H9 (cell line): ENCODE results near the gene TBC1D8. TPM values are rescaled to one million over a fixed set of nuclear protein-coding genes. Genes with fewer than 3 reads are reported as not detected.

Experiments used
- DNase-seq: peaks from one replicate; pipeline ENCODE4 v3.0.0-alpha.2; 2017
- H2AFZ ChIP-seq: one replicate; pipeline ENCODE4 v1.6.1; 2013; ENCODE audit warnings: mild to moderate bottlenecking, low read length, control low read depth, moderate library complexity
- H2AK5ac ChIP-seq: 2 replicates; pipeline ENCODE4 v1.6.1; 2013; ENCODE audit warnings: low read length, control low read depth, mixed read lengths; ENCODE audit not compliant: insufficient read length
- H2BK120ac ChIP-seq: one replicate; pipeline ENCODE4 v1.6.1; 2013; ENCODE audit warnings: low read depth, mild to moderate bottlenecking, low read length, control low read depth, inconsistent platforms; ENCODE audit not compliant: poor library complexity, severe bottlenecking
- H2BK12ac ChIP-seq: 2 replicates; pipeline ENCODE4 v1.6.1; 2013; ENCODE audit warnings: low read length, control low read depth, mixed read lengths, low read depth; ENCODE audit not compliant: insufficient read length
- H2BK15ac ChIP-seq: 2 replicates; pipeline ENCODE4 v1.6.1; 2013; ENCODE audit warnings: low read depth, low read length, control low read depth
- H2BK20ac ChIP-seq: one replicate; pipeline ENCODE4 v1.6.1; 2013; ENCODE audit warnings: low read depth, mild to moderate bottlenecking, low read length, control low read depth, inconsistent platforms; ENCODE audit not compliant: poor library complexity, severe bottlenecking
- H2BK5ac ChIP-seq: 2 replicates; pipeline ENCODE4 v1.6.1; 2013; ENCODE audit warnings: low read length, control low read depth, mixed read lengths; ENCODE audit not compliant: insufficient read length
- H3K14ac ChIP-seq: 2 replicates; pipeline ENCODE4 v1.6.1; 2013; ENCODE audit warnings: low read length, control low read depth; ENCODE audit not compliant: insufficient read depth
- H3K18ac ChIP-seq: 2 replicates; pipeline ENCODE4 v1.6.1; 2013; ENCODE audit warnings: low read depth, mild to moderate bottlenecking, mixed read lengths, low read length, control low read depth; ENCODE audit not compliant: insufficient read length
- H3K23ac ChIP-seq: 2 replicates; pipeline ENCODE4 v1.6.1; 2013; ENCODE audit warnings: low read length, control low read depth, mixed read lengths, low read depth; ENCODE audit not compliant: insufficient read length
- H3K23me2 ChIP-seq: 2 replicates; pipeline ENCODE4 v1.6.1; 2013; ENCODE audit warnings: low read depth, mild to moderate bottlenecking, mixed read lengths, low read length, control low read depth; ENCODE audit not compliant: insufficient read length, poor library complexity, severe bottlenecking
- H3K27ac ChIP-seq: 2 replicates; pipeline ENCODE4 v1.5.1; 2013; ENCODE audit warnings: low read length, control low read depth, mixed read lengths, low read depth; ENCODE audit not compliant: insufficient read length
- H3K27me3 ChIP-seq: 2 replicates; pipeline ENCODE4 v1.6.1; 2013; ENCODE audit warnings: low read length, control low read depth, inconsistent platforms; ENCODE audit not compliant: insufficient read depth
- H3K4ac ChIP-seq: 2 replicates; pipeline ENCODE4 v1.6.1; 2013; ENCODE audit warnings: low read depth, mild to moderate bottlenecking, control low read depth, inconsistent platforms, low read length, moderate library complexity
- H3K4me1 ChIP-seq: 2 replicates; pipeline ENCODE4 v1.6.1; 2013; ENCODE audit warnings: low read length, control low read depth, inconsistent platforms; ENCODE audit not compliant: insufficient read depth
- H3K4me2 ChIP-seq: 2 replicates; pipeline ENCODE4 v1.6.1; 2013; ENCODE audit warnings: low read length, control low read depth, mixed read lengths; ENCODE audit not compliant: insufficient read length, insufficient read depth
- H3K56ac ChIP-seq: 2 replicates; pipeline ENCODE4 v1.6.1; 2013; ENCODE audit warnings: low read depth, mild to moderate bottlenecking, mixed read lengths, low read length, control low read depth; ENCODE audit not compliant: insufficient read length
- H3K79me1 ChIP-seq: 2 replicates; pipeline ENCODE4 v1.6.1; 2013; ENCODE audit warnings: low read depth, mild to moderate bottlenecking, moderate library complexity, low read length, control low read depth, inconsistent platforms; ENCODE audit not compliant: insufficient read depth, poor library complexity, severe bottlenecking
- H3K79me2 ChIP-seq: 2 replicates; pipeline ENCODE4 v1.6.1; 2013; ENCODE audit warnings: low read length, control low read depth, inconsistent platforms; ENCODE audit not compliant: insufficient read depth
- H3K9ac ChIP-seq: 2 replicates; pipeline ENCODE4 v1.6.1; 2013; ENCODE audit warnings: low read length, control low read depth, mixed read lengths; ENCODE audit not compliant: insufficient read length; ENCODE audit errors: extremely low read depth
- H3K9me3 ChIP-seq: one replicate; pipeline ENCODE4 v1.6.1; 2013; ENCODE audit warnings: low read depth, low read length, inconsistent platforms; ENCODE audit not compliant: control insufficient read depth
- H3T11ph ChIP-seq: one replicate; pipeline ENCODE4 v1.6.1; 2013; ENCODE audit warnings: mild to moderate bottlenecking, low read length, control low read depth, inconsistent platforms
- H4K20me1 ChIP-seq: one replicate; pipeline ENCODE4 v1.6.1; 2013; ENCODE audit not compliant: control insufficient read depth, insufficient read length, insufficient read depth
- H4K5ac ChIP-seq: 2 replicates; pipeline ENCODE4 v1.6.1; 2013; ENCODE audit warnings: low read depth, mild to moderate bottlenecking, mixed read lengths, low read length, control low read depth; ENCODE audit not compliant: insufficient read length
- H4K8ac ChIP-seq: replicated peaks from 2 replicates; pipeline ENCODE4 v1.6.1; 2013; ENCODE audit warnings: low read length, control low read depth, mixed read lengths, low read depth; ENCODE audit not compliant: insufficient read length
- H4K91ac ChIP-seq: 2 replicates; pipeline ENCODE4 v1.6.1; 2013; ENCODE audit warnings: low read depth, mild to moderate bottlenecking, moderate library complexity, mixed read lengths, low read length, control low read depth; ENCODE audit not compliant: insufficient read length
- H3K27ac Mint-ChIP-seq, 3 experiments: 2 replicates in 2 of 3; 3 replicates in 1 of 3; pipeline ENCODE4 v1.8.0; 2020 to 2021; ENCODE audit warnings: mixed read lengths in 3 of 3, mild to moderate bottlenecking in 1 of 3, moderate library complexity in 1 of 3
- H3K27me3 Mint-ChIP-seq: 2 replicates; pipeline ENCODE4 v1.8.0; 2021; ENCODE audit warnings: low read depth, mild to moderate bottlenecking, moderate library complexity, mixed read lengths
- H3K36me3 Mint-ChIP-seq, 3 experiments: 2 replicates in 2 of 3; 3 replicates in 1 of 3; pipeline ENCODE4 v1.8.0; 2020 to 2021; ENCODE audit warnings: low read depth in 3 of 3, mixed read lengths in 3 of 3; ENCODE audit not compliant: insufficient read depth in 1 of 3
- H3K4me1 Mint-ChIP-seq, 2 experiments: 2 replicates each; pipeline ENCODE4 v1.8.0; 2020; ENCODE audit warnings: mixed read lengths in 2 of 2
- H3K4me3 Mint-ChIP-seq, 2 experiments: 2 replicates in 1 of 2; 3 replicates in 1 of 2; pipeline ENCODE4 v1.8.0; 2020 to 2021; ENCODE audit warnings: mild to moderate bottlenecking in 2 of 2, mixed read lengths in 2 of 2, moderate library complexity in 1 of 2
- H3K9me3 Mint-ChIP-seq, 2 experiments: 2 replicates in 1 of 2; 3 replicates in 1 of 2; pipeline ENCODE4 v1.8.0; 2020; ENCODE audit warnings: mild to moderate bottlenecking in 2 of 2, mixed read lengths in 2 of 2, moderate library complexity in 1 of 2
- WGBS: extraction: QIAGEN DNeasy Blood & Tissue Kit; methylation state at CpG from one replicate; pipeline ENCODE4 v1.1.7; 2013; ENCODE audit warnings: missing lambda C conversion rate, low lambda C conversion rate, mixed read lengths; ENCODE audit not compliant: insufficient read length; ENCODE audit errors: extremely low coverage; 5-methylcytosine and 5-hydroxymethylcytosine counted together
- total RNA-seq: library from RNA; stranded (reverse); gene quantifications from 2 replicates; pipeline ENCODE4 v1.2.1, GENCODE V29; 2021
- TF ChIP-seq, protein P1 (sequence below): fragments of 200-600 bp; sonication (generic); conservative IDR thresholded peaks from 3 replicates; pipeline ENCODE4 v1.8.0; 2021; ENCODE audit warnings: antibody characterized with exemption, mild to moderate bottlenecking

Gene TBC1D8
- total RNA-seq, 1 experiment from 2014 or later: 16.6 TPM

- Histone ChIP-seq H3K9me3 (no peaks in the 10 kb centered on the region), H2BK5ac (no peak overlapping the region), H2BK20ac (no peak overlapping the region), H3K14ac (no peak overlapping the region), H3K4me2 (no peak overlapping the region), H3K23me2 (no peaks in the 10 kb centered on the region), H3K23ac (no peak overlapping the region), H2AFZ (no peak overlapping the region), H2BK120ac (no peak overlapping the region), H3K4ac (no peak overlapping the region), H3K4me1 (no peaks in the 10 kb centered on the region; the same call in 1 of the 2 replicates), H2BK12ac (no peak overlapping the region), H3K9ac (no peak overlapping the region), H3K56ac (no peak overlapping the region), H4K20me1 (no peaks in the 10 kb centered on the region), H3K79me1 (no peaks in the 10 kb centered on the region), H2BK15ac (no peak overlapping the region), H4K8ac (no peak overlapping the region), H3K27me3 (no peaks in the 10 kb centered on the region), H4K91ac (no peak overlapping the region), H3K18ac (no peak overlapping the region), H3T11ph (no peak overlapping the region), H2AK5ac (no peak overlapping the region), H3K27ac (no peak overlapping the region), H3K79me2 (no peaks in the 10 kb centered on the region), H4K5ac (no peak overlapping the region)
- Mint-ChIP-seq H3K27ac (peak overlapping the region in 2 of 3 experiments; percentile 87 to 97; a peak in 3 of 7 replicates), H3K36me3 (peaks cover 9 to 14% (median 13%) of the 10 kb centered on the region in 3 experiments; a peak in 6 of 7 replicates), H3K4me3 (no peak overlapping the region), H3K9me3 (peaks cover 23 to 26% of the 10 kb centered on the region in 2 experiments), H3K27me3 (no peaks in the 10 kb centered on the region), H3K4me1 (peaks cover 20% of the 10 kb centered on the region in 2 experiments)
- WGBS: no CpG with 5 or more reads among the region's 3 CpGs
- no peak for DNase-seq
- TF ChIP-seq, protein P1, sequence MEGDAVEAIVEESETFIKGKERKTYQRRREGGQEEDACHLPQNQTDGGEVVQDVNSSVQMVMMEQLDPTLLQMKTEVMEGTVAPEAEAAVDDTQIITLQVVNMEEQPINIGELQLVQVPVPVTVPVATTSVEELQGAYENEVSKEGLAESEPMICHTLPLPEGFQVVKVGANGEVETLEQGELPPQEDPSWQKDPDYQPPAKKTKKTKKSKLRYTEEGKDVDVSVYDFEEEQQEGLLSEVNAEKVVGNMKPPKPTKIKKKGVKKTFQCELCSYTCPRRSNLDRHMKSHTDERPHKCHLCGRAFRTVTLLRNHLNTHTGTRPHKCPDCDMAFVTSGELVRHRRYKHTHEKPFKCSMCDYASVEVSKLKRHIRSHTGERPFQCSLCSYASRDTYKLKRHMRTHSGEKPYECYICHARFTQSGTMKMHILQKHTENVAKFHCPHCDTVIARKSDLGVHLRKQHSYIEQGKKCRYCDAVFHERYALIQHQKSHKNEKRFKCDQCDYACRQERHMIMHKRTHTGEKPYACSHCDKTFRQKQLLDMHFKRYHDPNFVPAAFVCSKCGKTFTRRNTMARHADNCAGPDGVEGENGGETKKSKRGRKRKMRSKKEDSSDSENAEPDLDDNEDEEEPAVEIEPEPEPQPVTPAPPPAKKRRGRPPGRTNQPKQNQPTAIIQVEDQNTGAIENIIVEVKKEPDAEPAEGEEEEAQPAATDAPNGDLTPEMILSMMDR: no peak
Measured at GRCh38 chr2:101161658-101162057, 10.5 kb upstream of the TBC1D8 start.
